NCI-H510A (cell line): Measurements from ENCODE around the gene SLC25A17.
"Not testable (repeated sequence)": the region's sequence is repeated elsewhere in the genome, so short reads cannot be mapped to it uniquely, and the experiment has no call there.

Experiments
- DNase-seq: peaks from one replicate; lab custom pipeline; 2025; lab: John Stamatoyannopoulos, UW

The SLC25A17 gene

DNA sequence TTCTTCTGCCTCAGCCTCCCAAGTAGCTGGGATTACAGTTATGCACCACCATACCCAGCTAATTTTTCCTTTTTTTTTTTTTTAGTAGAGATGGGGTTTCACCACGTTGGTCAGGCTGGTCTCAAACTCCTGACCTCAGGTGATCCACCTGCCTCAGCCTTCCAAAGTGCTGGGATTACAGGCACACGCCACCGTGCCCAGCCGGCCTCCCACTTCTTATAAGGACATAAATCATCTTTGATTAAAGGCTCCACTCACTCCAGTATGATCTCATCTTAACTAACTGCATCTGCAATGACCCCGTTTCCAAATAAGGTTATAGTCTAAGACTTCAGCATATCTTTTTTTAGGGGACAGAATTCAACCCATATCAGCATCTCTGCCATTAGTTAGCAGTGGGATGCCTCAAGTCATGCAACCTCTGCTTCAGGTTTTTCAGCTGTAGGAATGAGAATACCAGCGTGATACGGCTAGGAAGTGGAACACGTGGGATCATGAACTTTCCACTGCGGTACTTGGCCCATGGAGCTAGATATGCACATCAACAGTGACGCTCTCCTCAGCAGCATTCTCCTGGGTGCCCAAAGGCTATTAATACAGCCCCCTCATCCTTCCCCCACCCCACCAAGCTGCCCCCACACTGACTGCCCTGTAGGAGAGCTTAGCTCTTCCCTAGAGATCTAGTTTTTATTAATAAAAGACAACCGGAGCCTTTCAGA is 98.4 kb downstream of the SLC25A17 start:
- no peak for DNase-seq

DNA sequence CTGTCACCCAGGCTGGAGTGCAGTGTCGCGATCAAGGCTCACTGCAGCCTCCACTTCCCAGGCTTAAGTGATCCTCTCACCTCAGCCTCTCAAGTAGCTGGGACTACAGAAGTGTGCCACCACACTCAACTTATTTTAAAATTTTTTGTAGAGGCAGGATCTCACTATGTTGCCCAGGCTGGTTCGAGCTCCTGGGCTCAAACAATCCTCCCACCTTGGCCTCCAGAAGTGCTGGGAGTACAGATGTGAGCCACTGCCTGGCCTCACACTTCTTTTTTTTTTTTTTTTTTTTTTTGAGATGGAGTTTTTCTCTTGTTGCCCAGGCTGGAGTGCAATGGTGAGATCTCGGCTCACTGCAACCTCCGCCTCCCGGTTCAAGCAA is 99.0 kb downstream of the SLC25A17 start:
- not testable (repeated sequence) for DNase-seq
